ENCODE measurements around the gene ABTB2.
A peak's percentile ranks its signal among the peaks of the same experiment; 100 is the strongest.
"Not testable (repeated sequence)": the region's sequence is repeated elsewhere in the genome, so short reads cannot be mapped to it uniquely, and the experiment has no call there.

The ABTB2 gene

GRCh38 chr11:34357701-34358257 lies at the start of gene ABTB2:
Gene ABTB2 (minus strand): TSS chr11:34358010.
- DNase-seq: peak; percentile 87 to 98

- no peak for DNase-seq
Measured at GRCh38 chr11:34407121-34407813, 49.5 kb upstream of the ABTB2 start.

- DNase-seq: no peak
Measured at GRCh38 chr11:34406413-34406812, 48.6 kb upstream of the ABTB2 start.

GRCh38 chr11:34405079-34405858 lies 47.5 kb upstream of the ABTB2 start:
- no peak for DNase-seq

GRCh38 chr11:34404280-34404679 lies 46.5 kb upstream of the ABTB2 start:
- no peak for DNase-seq

DNA sequence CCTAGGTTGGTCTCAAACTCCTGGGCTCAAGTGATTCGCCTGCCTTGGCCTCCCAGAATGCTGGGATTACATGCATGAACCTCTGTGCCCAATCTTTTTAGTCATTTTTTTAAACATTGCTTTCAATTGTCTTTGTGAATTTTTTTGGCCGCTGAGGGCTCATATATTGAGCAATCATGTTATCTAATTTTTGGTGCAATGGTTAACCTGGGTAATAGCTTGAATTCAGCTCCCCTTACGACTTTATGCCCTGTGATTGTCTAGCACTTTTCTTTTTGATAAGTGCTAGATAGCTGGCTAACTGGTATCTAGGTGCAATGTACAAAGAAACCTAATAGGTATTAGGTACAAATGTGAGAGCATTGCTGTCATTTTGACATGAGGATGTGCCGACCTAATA lies 45.6 kb upstream of the ABTB2 start:
- DNase-seq: no peak

- no peak for DNase-seq
Measured at GRCh38 chr11:34397811-34398210, 40.0 kb upstream of the ABTB2 start.

GRCh38 chr11:34397120-34397519 lies 39.3 kb upstream of the ABTB2 start:
- DNase-seq: no peak

DNA sequence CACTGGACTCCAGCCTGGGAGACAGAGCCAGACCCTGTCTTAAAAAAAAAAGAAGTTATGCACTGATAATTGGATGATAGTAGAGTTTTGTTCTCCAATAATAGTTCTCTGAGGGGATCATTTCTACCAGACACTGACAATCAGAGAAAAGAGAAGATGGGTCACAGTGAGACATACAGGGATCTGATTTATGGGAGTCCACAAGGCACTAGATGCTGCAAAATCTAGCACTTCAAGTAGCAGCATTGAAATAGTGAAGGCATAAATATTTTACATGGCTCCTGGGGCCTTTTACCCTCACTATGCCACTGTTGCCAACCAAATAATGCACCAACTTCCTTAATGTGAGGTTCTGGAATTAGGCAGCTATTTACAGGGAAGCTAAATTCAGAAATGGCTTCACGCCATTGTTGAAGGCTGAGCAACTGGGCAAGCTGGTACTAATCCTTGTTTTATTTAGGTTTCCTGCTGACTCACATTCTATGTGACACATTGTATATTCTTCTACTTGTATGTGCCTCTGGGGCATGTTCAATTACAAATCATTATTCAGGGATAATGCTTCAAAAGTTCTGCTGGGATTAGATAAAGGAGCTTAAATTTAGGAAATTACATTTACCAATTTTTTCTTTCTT lies 38.2 kb upstream of the ABTB2 start:
- DNase-seq: no peak

- no peak for DNase-seq
Measured at GRCh38 chr11:34394771-34395300, 37.0 kb upstream of the ABTB2 start.

- no peak for DNase-seq
Measured at GRCh38 chr11:34387653-34388052, 29.8 kb upstream of the ABTB2 start.

DNA sequence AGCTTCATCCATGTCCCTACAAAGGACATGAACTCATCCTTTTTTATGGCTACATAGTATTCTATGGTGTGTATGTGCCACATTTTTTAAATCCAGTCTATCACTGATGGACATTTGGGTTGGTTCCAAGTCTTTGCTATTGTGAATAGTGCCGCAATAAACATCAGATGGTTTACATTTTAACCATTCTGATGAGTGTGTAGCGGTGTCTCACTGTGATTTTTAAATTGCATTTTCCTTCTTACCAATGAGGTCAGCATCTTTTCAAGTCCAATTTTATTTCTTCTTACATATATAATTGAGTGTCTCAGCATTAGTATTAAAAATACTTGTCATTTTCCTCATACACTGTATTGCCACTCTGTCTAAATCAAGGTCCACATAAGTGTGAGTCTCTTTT lies 28.5 kb upstream of the ABTB2 start:
- DNase-seq: not testable (repeated sequence)

DNA sequence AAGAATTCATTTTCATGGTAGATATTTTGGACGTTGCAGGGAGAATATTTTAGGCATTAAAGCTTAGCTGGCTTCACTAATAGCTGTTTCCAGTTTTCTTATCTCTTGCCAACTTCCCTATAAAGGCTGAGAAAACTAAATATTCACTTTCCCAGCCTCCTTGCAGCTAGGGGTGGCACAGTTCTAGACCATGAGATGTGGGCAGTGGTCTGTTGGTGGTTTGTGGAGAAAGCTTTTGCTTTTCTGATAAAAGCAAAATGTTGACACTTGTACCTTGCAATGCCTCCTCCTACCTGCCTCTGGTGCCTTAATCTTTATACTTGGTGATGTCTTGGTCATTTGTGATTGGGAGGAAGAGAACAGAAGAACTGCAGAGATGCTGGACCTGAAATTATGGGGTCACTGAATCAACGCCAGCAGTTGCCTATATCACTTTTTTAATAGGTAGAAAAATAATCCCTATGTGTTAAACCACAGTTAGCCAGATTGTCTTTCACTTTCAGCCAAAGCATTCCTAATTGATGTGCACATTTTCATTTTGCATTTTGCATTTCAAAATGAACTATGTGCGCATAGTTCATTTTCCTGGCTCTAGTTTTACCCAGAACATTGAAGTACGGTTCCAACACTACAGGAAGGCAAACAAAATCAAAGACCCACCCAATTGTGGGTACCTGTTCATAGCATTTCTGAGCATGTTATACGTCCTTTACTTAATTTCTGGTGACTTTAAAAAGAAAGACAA lies 24.9 kb upstream of the ABTB2 start:
- no peak for DNase-seq

DNA sequence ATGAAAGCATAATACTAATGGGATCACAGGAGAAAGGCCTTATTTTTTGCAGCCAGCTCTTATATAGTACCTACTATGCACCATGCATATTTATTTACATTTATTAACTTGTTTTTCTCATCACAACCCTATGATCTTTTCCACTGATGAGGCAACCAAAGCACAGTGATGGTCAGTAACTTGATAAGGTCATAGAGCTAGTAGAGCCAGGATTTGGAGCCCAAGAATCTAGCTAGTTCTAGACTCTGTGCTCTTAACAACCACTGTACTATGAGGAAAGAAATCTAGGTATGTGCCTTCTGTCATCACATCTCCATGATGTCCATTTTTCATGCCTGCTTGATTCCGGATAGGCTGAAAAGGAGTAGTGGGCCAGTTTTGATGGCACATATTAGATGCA lies 24.0 kb upstream of the ABTB2 start:
- no peak for DNase-seq

- no peak for DNase-seq
Measured at GRCh38 chr11:34380696-34381095, 22.9 kb upstream of the ABTB2 start.

GRCh38 chr11:34379539-34379938 lies 21.7 kb upstream of the ABTB2 start:
- no peak for DNase-seq

GRCh38 chr11:34379079-34379478 lies 21.3 kb upstream of the ABTB2 start:
- DNase-seq: no peak

- no peak for DNase-seq
Measured at GRCh38 chr11:34373727-34374126, 15.9 kb upstream of the ABTB2 start.

DNA sequence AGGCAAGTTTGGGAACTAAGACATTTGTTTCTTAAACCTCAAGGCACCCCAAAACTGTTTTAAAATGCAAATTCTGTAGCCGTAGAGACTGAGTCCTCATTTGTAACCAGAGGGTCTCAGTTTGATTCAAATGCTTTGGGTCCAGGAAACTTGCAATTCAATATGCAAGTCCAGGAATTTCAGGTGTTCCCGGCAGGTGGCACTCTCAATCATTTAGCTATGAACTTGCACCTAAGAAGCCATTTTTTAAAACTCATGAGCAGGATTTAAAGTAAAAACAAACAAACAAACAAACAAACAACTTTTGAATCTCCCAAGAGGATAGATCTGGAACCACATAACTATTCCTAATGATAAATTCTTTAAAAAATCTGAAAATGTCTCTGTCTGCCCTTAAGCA lies 8.7 kb upstream of the ABTB2 start:
- DNase-seq: peak in 1 of 2 experiments; percentile 9

DNA sequence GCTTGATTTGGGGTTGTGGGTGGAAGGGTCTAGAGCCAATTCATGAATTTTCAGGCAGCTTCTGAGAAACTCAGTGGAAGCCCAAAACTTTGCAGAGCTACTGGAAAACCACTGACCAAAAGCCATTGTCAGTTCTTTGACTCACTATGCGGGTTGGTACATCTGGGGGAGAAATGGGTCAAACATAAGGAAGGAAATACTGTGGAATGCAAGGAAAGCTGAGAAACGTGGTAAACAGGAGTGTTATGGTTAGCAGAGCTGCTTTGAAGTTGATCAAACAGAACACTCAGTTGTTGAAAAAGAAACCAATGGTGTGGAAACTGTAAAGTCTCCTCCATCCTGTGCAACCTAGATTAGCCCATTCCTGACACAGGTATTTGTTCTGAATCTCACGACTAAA lies 6.3 kb upstream of the ABTB2 start:
- DNase-seq: no peak

- DNase-seq: no peak
Measured at GRCh38 chr11:34363363-34364084, 5.7 kb upstream of the ABTB2 start.

DNA sequence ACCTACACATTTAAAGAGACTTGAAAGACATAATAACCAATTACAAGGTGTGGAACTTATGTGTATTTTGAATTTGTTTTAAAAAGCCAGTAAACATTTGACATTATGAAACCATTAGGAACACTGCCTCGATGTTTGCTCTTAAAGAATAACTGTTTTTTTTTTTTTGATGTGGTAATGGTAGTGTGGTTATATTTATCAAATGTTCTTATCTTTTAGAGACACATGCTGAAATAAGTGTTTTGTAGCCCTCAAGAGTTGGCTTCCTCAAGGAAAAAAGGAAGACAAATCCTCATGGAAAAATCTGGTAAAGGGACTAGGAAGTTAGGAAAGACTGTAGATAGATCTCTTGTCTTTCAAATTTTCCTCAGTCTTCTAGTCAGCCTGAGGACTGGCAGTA lies 2.2 kb upstream of the ABTB2 start:
- DNase-seq: no peak

Data from NCI-H187 (cell line).